Erythroblast (primary cell): Measurements from ENCODE around the gene HOXC6.

Source experiments
- GATA1 ChIP-seq: IDR thresholded peaks from 2 replicates; pipeline ENCODE4 v1.6.1; 2011; ENCODE audit warnings: low read depth, mild to moderate bottlenecking, control low read depth, low read length, moderate library complexity
- POLR2A ChIP-seq: IDR thresholded peaks from 2 replicates; pipeline ENCODE4 v1.6.1; 2011; ENCODE audit warnings: mild to moderate bottlenecking, low read length

- TF ChIP-seq POLR2A (no peak), GATA1 (no peak)
These were observed 9.4 kb downstream of the HOXC6 start for GRCh38 chr12:54037360-54038283.
